GM19025 (cell line): ENCODE data around the gene FOXF2.

Experiments
- ATAC-seq: cut with Tn5 transposase; IDR thresholded peaks from one replicate; pipeline ENCODE4 v1.9.1; 2021; ENCODE audit warnings: mild to moderate bottlenecking, low read depth, moderate library complexity; ENCODE audit not compliant: unreplicated experiment

FOXF2 gene

GRCh38 chr6:1378065-1379016 lies 11.0 kb upstream of the FOXF2 start:
- ATAC-seq, result no peak

DNA sequence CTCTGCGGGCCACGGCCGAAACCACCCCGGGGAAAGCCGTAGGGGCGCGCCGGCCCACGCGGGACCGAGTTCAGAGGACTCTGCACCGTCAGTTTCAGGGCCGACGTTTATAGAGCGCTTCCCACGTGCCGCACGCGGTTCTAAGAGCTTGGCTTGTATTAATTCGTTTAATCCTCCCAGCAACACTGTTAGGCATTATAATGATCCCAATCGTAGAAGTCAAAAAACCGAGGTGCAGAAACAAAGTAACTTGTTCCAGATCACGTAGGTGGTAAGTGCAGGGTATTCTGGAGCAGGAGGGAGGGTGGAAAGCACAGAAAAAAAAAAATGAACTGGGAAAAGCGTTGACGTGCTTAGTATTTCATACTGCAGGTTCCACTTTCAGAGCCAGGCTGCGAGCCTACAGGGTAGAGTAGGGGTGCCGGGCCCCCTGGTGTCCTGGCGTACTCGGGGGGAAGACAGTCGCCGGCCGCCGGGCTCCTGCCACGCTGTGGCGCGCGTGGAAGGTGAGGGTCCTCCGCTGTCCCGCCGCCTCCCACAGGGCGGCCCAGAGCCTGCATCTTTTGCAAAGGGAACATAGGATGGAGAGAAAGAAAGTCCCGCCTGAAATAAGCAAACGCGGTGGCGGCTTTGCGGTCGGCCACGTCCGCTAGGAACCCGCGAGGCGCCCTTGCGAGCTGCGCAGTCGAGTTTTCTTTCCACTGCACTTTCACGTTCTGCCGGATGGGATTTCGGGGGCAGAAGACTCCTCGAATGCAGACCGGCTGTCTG lies 10.2 kb upstream of the FOXF2 start:
- no peak for ATAC-seq

DNA sequence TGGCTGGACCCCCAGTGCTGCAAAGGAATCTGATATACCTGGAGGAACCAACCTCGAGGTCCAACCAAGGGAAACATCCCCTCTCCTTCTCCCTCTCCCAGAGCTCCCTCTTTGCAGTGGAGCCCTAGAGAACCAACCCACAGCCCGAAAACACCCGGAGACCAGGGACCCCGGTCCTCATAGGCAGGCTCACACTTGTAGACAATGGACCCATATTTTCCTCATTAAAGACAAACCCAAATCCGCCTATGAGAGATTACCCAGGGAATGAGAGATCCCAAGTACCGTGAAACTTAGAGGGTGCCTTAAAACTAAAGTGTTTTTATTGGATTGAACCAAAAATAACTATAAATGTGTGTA lies 9.6 kb upstream of the FOXF2 start:
- ATAC-seq, result no peak

DNA sequence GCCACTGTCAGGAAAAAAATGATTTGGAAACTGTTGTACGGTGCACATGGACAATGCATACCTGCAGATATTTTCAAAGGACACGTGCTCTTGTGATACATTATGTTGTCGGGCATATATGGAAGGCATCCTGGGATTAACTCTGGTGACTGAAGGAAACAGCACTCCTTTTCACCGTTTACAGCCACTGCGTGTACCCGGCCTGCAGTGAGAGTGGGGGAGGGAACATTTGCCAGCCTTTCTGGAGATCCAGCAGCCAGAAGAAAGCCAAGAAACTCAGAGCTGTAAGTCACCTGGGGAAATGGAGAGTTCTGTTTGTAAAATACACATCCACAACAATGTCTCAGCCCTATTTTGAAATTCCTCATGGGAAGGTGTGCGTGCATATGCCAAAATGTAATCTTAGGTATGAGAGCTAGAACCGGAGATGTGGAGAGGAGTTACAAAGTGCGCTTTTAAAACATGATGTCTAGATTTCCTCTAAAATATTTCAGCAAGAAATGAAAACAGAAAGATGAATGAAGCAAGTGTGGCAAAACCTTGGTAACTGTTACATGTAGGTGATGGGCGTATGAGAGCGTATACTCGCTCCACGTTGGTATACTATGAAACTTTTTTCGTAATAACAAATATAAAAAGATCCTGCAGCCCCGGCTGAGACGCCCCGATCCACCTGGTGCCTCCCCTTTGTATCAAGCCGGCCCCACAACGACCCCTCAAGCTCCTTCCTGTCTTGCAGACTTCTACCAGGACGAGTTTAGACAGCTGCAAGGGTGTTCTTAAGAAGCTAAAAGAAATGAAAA lies 8.6 kb upstream of the FOXF2 start:
- no peak for ATAC-seq

- ATAC-seq, result no peak
These were observed 7.7 kb upstream of the FOXF2 start for GRCh38 chr6:1381481-1382330.

DNA sequence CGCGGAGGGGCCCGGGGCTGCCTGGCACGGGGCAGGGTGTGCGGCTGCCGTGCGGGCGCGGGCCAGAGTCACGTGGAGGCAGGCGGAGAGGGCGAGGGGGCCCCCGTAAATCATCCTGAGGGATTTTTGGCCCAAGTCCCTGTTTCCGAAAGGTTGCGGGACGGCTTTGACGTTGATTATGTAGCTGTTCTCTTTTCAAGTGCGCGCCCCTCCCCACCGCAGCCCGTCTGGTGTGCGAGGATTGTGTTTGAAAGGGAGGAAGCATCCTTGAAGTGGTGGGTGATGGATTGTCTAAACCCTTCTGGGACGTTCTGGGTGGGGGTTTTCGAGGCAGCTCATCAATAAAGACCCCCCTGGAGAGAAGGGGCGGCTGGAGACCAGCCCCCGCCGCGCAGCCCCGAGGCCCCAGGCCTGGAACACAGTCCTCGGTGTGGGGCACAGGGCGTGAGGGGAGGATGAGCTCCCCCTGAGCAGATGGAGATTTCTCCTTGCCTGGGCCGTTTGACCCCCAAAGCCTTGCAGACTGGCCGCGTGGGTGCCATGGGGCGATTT lies 7.0 kb upstream of the FOXF2 start:
- no peak for ATAC-seq

GRCh38 chr6:1382883-1383728 lies 6.3 kb upstream of the FOXF2 start:
- ATAC-seq, result no peak

GRCh38 chr6:1383729-1384548 lies 5.4 kb upstream of the FOXF2 start:
- ATAC-seq, result no peak

DNA sequence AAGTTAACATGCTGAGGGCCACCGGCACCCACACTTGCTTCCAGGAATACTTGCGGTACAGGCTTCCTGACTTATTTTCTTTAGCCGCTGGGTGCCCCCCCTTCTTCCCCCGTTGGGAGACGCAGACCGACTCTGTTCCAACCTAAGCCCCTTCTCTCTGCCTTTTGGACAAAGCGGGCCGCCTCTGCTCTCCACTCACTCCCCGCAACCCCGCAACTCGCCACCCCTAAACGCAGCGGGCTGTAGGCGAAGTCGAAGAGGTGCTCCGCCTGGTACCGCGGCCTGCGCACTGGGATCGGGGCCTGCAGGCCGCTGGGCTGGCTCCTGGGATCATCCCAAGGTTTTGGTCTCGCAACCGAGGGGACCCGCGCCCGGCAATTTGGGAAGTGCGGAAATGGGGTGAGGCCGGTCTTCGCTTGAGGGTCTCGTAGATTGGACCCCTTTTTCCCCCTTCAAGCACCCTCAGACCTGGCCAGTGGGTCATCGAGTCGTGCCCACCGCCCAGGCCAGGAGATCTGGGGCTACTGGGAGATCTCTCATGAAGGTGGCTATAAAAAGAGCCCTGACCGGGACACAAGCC lies 4.7 kb upstream of the FOXF2 start:
- ATAC-seq, result no peak

DNA sequence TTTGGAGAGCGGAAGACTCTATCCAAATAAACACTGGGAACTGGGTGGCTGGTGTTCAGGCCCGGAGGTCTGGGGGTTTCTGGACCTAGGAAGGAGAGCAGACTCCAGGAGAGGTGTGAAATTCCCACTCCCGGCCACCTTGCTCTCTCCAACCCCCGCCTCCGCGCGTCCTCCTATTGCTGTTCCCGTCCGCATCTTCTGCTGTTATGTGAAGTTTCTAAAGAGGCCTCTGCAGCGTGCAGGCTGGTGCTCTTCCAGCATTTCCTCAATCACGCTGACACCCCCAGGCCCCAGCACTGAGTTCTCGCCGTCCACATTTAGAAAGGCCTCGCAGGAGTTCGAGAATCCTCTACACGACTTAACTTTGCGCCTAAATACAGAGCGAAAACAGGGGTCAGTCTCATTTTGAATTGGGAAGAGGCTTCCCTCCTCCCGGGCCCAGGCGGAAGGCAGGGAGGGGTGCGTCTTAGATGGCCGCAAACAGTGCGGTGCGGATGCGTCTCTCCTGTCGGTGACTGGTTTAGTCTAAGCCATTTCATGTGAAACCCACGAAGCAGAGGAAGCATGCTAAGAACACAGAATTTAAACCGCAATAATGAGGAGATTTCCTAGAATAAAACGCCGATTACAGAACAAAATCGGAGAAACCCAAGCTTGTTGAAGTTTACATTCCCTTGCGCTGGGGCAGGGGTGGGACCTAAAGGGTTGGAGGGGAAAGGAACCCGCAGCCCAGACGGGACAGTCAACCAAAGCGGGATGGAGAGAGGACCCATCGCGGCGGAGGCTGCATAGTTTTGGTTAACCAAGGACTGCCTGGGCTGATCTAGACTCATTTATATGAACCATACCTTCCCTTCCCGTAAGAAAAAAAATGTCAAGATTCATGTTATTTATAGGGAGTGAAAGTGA lies 4.0 kb upstream of the FOXF2 start:
- ATAC-seq, result no peak

DNA sequence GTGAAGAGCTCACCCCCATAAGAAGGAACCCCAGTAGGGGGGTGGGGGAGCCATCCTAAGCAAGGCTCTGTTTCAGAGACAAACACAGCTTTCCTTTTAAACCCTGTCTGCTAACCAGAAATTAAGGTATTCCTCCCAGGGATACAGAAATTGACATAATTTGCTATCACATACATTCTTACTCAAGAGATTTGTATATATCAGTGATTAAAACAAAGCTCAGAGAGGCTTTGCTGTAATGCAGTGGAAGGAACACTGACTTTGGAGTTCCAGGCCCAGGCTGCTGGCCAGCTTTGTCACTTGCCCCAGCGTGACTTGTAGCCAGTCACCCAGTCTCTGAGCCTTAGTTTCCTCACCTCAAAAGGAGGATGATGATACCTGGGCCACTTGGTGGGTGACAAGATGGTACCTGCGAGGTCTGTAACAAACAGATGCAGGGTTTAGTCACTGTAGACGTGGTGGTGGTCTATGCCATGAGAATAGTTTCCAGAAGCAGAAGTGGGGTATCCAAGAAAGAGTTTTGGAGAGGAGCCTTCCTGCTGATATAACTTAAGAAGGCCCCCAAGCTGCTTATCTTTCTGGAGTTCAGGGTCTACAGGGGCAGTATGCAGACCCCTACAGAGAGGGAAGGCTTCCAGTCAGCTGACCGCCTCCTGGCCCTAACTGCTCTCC lies 3.2 kb upstream of the FOXF2 start:
- no peak for ATAC-seq

- ATAC-seq, result no peak
These were observed 1.9 kb upstream of the FOXF2 start for GRCh38 chr6:1387538-1387875.

GRCh38 chr6:1387876-1388629 lies 1.3 kb upstream of the FOXF2 start:
- ATAC-seq, result no peak

DNA sequence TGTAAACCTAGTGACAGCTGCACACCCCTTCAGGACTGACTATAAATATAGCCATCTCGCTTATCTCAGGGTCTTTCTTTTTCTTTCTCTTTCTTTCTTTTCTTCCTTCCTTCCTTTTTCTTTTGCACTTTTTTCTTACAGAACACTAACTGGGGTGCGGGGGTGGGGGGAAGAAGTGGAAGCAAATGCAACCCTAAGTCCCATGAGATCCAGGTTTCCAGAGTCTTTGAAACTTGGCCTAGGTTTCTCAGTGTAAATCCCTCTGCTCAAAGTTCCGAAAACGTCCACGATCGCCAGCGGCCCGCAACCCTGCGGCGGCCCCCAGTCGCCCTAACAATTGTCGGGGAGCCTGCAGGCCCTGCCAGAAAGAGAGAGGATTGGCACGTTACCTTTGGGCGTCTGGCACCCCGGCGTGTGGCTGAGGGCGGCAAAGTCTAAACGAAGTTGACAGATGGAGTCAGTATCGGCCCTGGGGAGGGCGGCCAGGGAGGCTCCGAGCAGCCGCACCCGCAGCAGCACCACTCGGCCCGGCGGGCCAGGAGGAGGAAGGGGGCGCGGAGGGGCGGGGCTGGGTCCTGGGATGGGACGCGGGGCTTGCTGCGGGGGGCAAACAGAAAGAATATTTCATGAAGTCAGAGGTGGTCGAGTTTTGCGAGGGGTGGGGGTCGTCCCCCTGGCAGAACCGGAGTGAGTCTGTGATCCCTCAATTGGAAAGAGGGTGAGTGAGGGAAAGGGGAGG lies 577 bp upstream of the FOXF2 start:
- ATAC-seq, result no peak
